Measurements from ENCODE around the gene TTBK2.
A peak's percentile ranks its signal among the peaks of the same experiment; 100 is the strongest.
"Not testable (repeated sequence)": the region's sequence is repeated elsewhere in the genome, so short reads cannot be mapped to it uniquely, and the experiment has no call there.

The TTBK2 gene

DNA sequence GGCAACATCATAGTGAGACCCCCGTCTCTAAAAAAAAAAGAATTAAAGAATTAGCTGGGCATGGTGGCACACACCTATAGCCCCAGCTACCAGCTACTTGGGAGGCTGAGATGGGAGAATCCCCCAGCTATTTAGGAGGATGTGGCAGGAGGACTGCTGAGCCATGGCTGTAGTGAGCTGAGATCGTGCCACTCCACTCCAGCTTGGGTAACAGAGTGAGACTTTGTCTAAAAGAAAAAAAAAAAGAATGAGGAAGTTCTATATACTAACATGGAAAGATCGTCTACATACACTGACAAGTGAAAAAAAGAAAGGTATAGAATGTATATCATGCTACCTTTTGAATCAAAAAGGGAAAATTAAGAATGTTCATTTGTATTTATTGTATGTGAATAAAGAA, 99.8 kb downstream of the TTBK2 start:
- no peak for DNase-seq

GRCh38 chr15:42819786-42820185, 100.8 kb downstream of the TTBK2 start:
- DNase-seq = peak; percentile 54

DNA sequence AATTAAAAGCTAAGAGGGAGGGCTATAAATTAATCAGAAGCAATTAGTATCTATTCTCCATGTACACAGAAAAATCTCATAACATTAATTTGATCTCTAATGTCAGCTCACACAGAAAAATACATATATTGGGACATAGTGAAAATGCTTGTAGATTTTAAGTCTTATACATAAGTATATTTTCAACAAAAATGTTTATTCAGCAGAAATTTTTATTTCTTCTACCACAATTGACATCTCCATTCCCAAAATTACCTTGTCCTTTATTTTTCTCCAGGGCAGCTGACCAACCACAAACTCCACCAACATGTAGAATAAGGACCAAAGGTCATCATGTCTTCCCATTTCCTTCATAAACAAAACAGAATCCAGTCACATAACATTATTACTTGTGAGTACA, 109.1 kb downstream of the TTBK2 start:
- no peak for DNase-seq

- no peak for DNase-seq
Observed at GRCh38 chr15:42808913-42809312, 111.7 kb downstream of the TTBK2 start.

GRCh38 chr15:42805266-42805665, 115.3 kb downstream of the TTBK2 start:
- no peak for DNase-seq

GRCh38 chr15:42804739-42805138, 115.8 kb downstream of the TTBK2 start:
- no peak for DNase-seq

- no peak for DNase-seq
Observed at GRCh38 chr15:42803436-42803835, 117.1 kb downstream of the TTBK2 start.

GRCh38 chr15:42802168-42802567, 118.4 kb downstream of the TTBK2 start:
- no peak for DNase-seq

GRCh38 chr15:42800731-42801474, 119.7 kb downstream of the TTBK2 start:
- DNase-seq = peak; percentile 19

GRCh38 chr15:42798802-42799201, 121.8 kb downstream of the TTBK2 start:
- no peak for DNase-seq

DNA sequence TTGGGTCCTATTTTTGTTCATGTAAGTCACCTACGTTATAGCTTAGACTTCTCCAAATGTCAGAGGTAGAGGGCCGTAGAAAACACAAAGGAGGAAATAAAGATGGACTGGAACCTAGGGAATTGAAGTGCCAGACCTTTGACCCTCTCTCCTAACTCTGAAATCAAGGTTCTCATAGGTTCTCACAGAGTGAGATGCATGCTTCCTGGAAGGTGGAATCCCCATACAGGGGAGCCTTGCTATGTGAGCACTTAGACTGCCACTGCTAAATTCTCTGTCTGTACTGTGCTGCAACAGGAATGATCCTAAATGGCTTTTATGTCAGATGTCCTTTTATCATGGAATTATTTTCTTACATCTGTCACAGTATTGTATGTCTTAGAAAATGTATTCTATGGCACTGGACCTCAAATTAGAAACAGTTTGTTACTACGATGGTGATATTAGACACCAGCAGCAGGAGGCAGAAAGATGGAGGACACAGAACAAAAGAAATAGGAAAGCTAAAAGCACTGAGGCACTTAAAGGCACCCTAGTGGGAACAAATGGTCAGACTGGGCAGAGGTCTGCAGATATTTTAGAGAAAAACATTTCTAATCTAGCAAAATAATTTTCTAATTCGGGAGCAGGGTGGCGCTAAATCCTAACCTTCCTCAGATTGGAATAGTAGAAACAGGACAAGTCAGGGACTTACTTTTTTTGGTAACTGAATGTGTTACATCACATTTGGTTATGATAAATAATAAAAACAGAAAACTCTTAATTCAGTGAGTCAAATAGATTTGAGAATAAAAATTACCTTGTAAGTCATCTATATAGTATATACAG, 123.4 kb downstream of the TTBK2 start:
- peak; percentile 4 for DNase-seq

DNA sequence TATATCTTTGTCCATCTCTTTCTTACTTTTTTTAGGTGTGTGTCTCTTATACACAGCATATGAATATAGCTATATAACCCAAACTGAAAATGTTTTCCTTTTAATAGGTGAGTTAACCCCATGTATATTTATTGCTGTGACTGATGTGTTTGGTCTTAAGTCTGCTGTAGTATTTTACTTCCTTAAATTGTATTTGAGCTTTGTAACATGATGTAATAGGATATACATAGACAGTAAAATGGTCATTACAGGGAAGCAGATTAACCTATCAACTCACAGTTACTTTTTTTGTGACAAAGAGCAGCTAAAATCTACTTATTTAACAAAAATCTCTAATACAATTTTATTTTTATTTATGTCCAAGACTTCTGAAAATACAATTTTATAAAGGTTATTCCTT, 131.9 kb downstream of the TTBK2 start:
- no peak for DNase-seq

DNA sequence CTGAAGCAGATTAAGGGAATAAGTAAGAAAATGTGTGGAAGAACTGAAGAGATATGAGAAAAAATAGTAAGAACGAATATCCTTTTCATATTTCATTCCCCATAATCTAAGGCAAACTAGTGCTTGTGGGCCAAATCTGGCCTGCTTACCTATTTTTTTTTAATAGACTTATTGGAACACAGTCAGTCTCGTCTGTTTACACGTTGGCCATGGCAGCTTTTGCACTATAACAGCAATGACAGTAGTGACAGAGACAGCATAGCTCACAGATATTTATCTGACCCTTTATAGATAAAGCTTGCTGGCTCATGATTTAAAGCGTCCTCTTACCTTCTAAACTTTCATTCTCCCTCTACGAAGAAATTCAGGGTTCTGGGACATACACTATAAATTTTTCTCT, 133.6 kb downstream of the TTBK2 start:
- no peak for DNase-seq

DNA sequence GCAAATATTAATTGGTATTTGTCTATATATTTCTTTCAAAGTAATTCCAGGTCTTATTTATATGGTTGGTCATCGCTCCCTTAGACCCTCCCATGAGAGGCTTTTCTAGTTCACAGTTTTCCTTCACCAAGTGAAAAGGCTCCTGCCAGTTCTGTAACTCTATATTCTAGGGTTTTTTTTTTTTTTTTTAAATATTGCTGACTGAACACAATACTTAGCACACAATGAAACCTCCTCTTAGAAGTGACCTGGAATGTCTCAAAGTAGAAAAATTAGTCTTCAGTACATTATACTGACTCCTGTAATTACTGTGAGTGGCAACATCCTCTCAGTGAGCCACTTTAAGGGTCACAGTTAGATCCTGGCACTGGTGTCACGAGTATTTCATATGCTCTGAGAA, 135.0 kb downstream of the TTBK2 start:
- DNase-seq = no peak

DNA sequence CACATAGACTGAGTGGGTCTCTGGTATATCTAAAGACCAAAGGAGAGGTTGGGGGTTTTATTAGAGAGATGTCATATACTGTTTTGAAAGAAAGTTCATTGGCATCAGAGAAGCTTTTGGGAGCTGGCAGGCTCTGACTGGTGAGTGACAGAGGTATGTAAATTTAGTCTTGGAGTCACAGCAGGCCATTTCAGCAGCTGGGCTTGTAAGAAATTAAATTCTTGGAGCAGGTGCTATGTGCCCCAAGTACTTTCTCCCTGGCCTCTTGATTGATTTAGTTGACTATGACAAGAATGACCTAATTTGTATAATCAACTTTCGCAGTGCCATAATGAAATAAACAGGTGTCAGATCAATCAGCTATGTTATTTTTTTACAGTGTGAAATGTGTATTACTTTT, 135.9 kb downstream of the TTBK2 start:
- DNase-seq = no peak

GRCh38 chr15:42782716-42783115, 137.9 kb downstream of the TTBK2 start:
- DNase-seq = no peak

DNA sequence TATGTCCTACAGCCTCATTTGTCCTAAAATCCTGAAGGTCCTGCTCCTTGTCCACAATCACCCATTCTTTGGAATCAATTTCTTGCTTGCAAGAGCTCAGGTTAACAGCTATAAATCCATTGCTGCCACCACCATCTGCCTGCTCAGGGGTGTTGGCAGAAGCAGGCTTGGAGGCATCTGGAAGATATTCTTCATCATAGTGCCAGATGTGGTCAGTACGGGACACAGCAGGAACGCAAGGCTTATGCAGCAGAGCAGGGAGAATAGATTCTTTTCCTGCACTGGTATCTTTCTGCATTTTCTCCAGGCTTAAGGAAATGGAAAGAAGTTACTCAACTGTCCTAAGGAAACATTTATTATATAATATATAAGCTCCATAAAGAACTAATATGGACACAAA, 145.2 kb downstream of the TTBK2 start:
- no peak for DNase-seq

- DNase-seq = no peak
Observed at GRCh38 chr15:42772901-42773300, 147.7 kb downstream of the TTBK2 start.

GRCh38 chr15:42772144-42772543, 148.4 kb downstream of the TTBK2 start:
- DNase-seq = no peak

DNA sequence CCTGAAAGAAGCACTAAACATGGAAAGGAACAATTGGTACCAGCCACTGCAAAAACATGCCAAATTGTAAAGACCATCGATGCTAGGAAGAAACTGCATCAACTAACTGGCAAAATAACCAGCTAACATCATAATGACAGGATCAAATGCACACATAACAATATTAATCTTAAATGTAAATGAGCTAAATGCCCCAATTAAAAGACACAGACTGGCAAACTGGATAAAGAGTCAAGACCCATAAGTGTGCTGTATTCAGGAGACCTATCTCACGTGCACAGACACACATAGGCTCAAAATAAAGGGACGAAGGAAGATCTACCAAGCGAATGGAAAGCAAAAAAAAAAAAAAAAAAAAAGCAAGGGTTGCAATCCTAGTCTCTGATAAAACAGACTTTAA, 154.5 kb downstream of the TTBK2 start:
- DNase-seq = not testable (repeated sequence)

DNA sequence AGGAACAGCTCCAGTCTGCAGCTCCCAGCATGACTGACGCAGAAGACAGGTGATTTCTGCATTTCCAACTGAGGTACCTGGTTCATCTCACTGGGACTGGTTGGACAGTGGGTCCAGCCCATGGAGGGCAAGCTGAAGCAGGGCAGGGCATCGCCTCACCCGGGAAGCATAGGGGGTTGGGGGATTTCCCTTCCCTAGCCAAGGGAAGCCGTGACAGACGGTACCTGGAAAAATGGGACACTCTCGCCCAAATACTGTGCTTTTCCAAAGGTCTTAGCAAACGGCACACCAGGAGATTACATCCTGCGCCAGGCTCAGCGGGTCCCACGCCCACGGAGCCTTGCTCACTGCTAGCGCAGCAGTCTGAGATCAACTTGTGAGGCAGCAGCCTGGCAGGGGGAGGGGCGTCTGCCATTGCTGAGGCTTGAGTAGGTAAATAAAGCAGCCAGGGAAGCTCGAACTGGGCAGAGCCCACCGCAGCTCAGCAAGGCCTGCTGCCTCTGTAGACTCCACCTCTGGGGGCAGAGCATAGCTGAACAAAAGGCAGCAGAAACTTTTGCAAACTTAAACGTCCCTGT, 156.3 kb downstream of the TTBK2 start:
- DNase-seq = not testable (repeated sequence)

- DNase-seq = not testable (repeated sequence)
Observed at GRCh38 chr15:42761813-42762212, 158.8 kb downstream of the TTBK2 start.

DNA sequence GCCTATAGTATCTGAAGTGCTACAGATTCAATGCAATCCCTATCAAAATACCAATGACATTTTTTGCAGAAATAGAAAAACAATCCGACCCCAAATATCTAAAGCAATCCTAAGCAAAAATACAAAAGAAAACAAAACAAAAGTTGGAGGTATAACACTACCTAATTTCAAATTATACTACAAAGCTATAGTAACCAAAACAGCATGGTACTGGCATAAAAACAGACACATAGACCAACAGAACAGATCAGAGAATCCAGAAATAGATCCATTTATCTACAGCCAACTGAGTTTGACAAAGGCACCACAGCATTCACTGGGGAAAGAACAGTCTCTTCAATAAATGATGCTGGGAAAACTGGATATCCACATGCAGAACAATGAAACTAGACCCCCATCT, 159.8 kb downstream of the TTBK2 start:
- DNase-seq = no peak

- no peak for DNase-seq
Observed at GRCh38 chr15:42759093-42759492, 161.5 kb downstream of the TTBK2 start.

All from hematopoietic multipotent progenitor cell treated with erythropoietin and hydrocortisone succinate and interleukin-3 and kit ligand, for 8 days (in vitro differentiated cells).